A549 (cell line): ENCODE results near the gene ITGB1BP1.

Experiments
- ATOH8 ChIP-seq: fragments of 250-450 bp; sonication (Bioruptor Pico); IDR thresholded peaks from 2 replicates; pipeline ENCODE4 v1.5.0; 2020; ENCODE audit warnings: low read depth, mild to moderate bottlenecking, moderate library complexity
- CTCF ChIP-seq: fragments of >200 bp; sonication (Bioruptor Twin); formaldehyde crosslinking; IDR thresholded peaks from 3 replicates; pipeline ENCODE4 v1.5.1; 2016
- EHMT2 ChIP-seq: fragments of 200-600 bp; sonication (generic); IDR thresholded peaks from 2 replicates; pipeline ENCODE4 v1.6.1; 2016; ENCODE audit warnings: antibody characterized with exemption, low read depth, mild to moderate bottlenecking, moderate library complexity
- EP300 ChIP-seq, 2 experiments: fragments of >200 bp; sonication (Bioruptor Twin); formaldehyde crosslinking; IDR thresholded peaks; 2 replicates in 1 of 2; 3 replicates in 1 of 2; pipeline ENCODE4 v1.6.1; 2016 to 2017
- JUN ChIP-seq, 2 experiments: fragments of >200 bp; sonication (Bioruptor Twin); formaldehyde crosslinking; IDR thresholded peaks; 2 replicates in 1 of 2; 3 replicates in 1 of 2; pipeline ENCODE4 v1.6.1; 2016 to 2017
- MYC ChIP-seq: IDR thresholded peaks from 2 replicates; pipeline ENCODE4 v1.6.1; 2012; ENCODE audit warnings: mild to moderate bottlenecking, inconsistent platforms, low read length, improper control_type of control experiment, borderline replicate concordance
- PHF8 ChIP-seq: fragments of 200-600 bp; sonication (generic); IDR thresholded peaks from 2 replicates; pipeline ENCODE4 v1.6.1; 2016; ENCODE audit warnings: low read depth, mild to moderate bottlenecking, antibody characterized with exemption, moderate library complexity, borderline replicate concordance
- POLR2A ChIP-seq: IDR thresholded peaks from 2 replicates; pipeline ENCODE4 v1.6.1; 2012; ENCODE audit warnings: mild to moderate bottlenecking, low read length
- POLR2AphosphoS2 ChIP-seq: conservative IDR thresholded peaks from 2 replicates; pipeline ENCODE4 v1.6.1; 2012; ENCODE audit warnings: low read length, improper control_type of control experiment, inconsistent platforms
- RAD21 ChIP-seq, 2 experiments: fragments of >200 bp in 1 of 2; sonication (Bioruptor Twin) in 1 of 2; formaldehyde crosslinking in 1 of 2; IDR thresholded peaks in 1 of 2; conservative IDR thresholded peaks in 1 of 2; 2 replicates in 1 of 2; 3 replicates in 1 of 2; pipeline ENCODE4 v1.6.1; 2012 to 2018; ENCODE audit warnings: inconsistent platforms in 1 of 2
- RARB ChIP-seq: fragments of 250-450 bp; sonication (Bioruptor Pico); IDR thresholded peaks from 2 replicates; pipeline ENCODE4 v1.8.0; 2021; ENCODE audit warnings: mild to moderate bottlenecking, moderate library complexity
- REST ChIP-seq: fragments of 200-600 bp; sonication (generic); IDR thresholded peaks from 2 replicates; pipeline ENCODE4 v1.6.1; 2016; ENCODE audit warnings: antibody characterized with exemption, mild to moderate bottlenecking, moderate library complexity
- RFX5 ChIP-seq: fragments of 450-650 bp; IDR thresholded peaks from 2 replicates; pipeline ENCODE4 v1.7.1; 2014; ENCODE audit warnings: antibody characterized with exemption, mild to moderate bottlenecking, moderate library complexity
- SREBF2 ChIP-seq: fragments of 450-650 bp; IDR thresholded peaks from 2 replicates; pipeline ENCODE4 v1.6.1; 2014; ENCODE audit warnings: mild to moderate bottlenecking, moderate library complexity

GRCh38 chr2:9388950-9389911 lies 34.1 kb downstream of the ITGB1BP1 start:
- TF ChIP-seq RARB (CRISPR knock-in tag) (no peak), CTCF (no peak), RFX5 (no peak), EP300 (IDR thresholded peaks at IDR 0.05) (no peak), ATOH8 (no peak), RAD21 (conservative IDR thresholded peaks at IDR 0.05 in 1 of 2, IDR thresholded peaks at IDR 0.05 in 1 of 2) (no peak), EHMT2 (no peak), PHF8 (no peak), SREBF2 (no peak), REST (no peak), POLR2AphosphoS2 (no peak), POLR2A (no peak), MYC (no peak), JUN (IDR thresholded peaks at IDR 0.05) (no peak)
